Measurements from ENCODE around the gene TVP23B.

TVP23B gene

GRCh38 chr17:18850679-18851078 is 69.7 kb downstream of the TVP23B start:
- TF ChIP-seq, protein P1, sequence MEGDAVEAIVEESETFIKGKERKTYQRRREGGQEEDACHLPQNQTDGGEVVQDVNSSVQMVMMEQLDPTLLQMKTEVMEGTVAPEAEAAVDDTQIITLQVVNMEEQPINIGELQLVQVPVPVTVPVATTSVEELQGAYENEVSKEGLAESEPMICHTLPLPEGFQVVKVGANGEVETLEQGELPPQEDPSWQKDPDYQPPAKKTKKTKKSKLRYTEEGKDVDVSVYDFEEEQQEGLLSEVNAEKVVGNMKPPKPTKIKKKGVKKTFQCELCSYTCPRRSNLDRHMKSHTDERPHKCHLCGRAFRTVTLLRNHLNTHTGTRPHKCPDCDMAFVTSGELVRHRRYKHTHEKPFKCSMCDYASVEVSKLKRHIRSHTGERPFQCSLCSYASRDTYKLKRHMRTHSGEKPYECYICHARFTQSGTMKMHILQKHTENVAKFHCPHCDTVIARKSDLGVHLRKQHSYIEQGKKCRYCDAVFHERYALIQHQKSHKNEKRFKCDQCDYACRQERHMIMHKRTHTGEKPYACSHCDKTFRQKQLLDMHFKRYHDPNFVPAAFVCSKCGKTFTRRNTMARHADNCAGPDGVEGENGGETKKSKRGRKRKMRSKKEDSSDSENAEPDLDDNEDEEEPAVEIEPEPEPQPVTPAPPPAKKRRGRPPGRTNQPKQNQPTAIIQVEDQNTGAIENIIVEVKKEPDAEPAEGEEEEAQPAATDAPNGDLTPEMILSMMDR (IDR thresholded peaks at IDR 0.05; ENCODE audit: borderline replicate concordance, insufficient read depth, low read depth, low read length) = no peak
- H3K4me3 ChIP-seq (ENCODE audit: low read depth, low read length) = no peak overlapping the region

GRCh38 chr17:18851201-18851600 is 70.2 kb downstream of the TVP23B start:
- TF ChIP-seq, protein P1 (IDR thresholded peaks at IDR 0.05; ENCODE audit: borderline replicate concordance, insufficient read depth, low read depth, low read length) = no peak
- no peak overlapping the region for H3K4me3 ChIP-seq (ENCODE audit: low read depth, low read length)

DNA sequence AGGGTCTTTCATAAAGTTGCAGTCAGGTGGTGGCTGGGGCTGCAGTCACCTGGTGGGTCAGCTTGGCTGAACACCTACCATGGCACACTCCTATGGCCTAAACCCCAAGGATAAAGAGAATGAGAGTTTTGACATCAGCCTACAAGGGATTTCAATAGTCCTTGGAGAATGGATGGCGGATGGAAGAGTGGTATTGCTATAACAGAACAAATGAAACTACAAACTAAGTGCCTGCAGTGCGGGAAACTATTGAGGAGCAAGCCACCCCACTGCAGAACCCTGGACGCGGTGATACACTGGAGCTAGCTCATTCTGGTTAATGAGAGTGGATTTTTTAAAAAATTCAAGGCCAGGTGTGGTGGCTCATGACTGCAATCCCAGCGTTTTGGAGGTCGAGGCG is 74.0 kb downstream of the TVP23B start:
- TF ChIP-seq, protein P1 (IDR thresholded peaks at IDR 0.05; ENCODE audit: borderline replicate concordance, insufficient read depth, low read depth, low read length) = no peak
- H3K4me3 ChIP-seq (ENCODE audit: low read depth, low read length) = no peak overlapping the region

- TF ChIP-seq, protein P1 (IDR thresholded peaks at IDR 0.05; ENCODE audit: borderline replicate concordance, insufficient read depth, low read depth, low read length) = no peak
- peak overlapping the region; percentile 61 for H3K4me3 ChIP-seq (ENCODE audit: low read depth, low read length)
These were observed 75.0 kb downstream of the TVP23B start for GRCh38 chr17:18855831-18856569.

Measured in GM12875 (cell line).